K562 (cell line): ENCODE measurements around the gene P2RX5. TPM values are rescaled to one million over a fixed set of nuclear protein-coding genes. Genes with fewer than 3 reads are reported as not detected.

Source experiments
- AFF1 ChIP-seq, 2 experiments: fragments of 450-650 bp; IDR thresholded peaks; 2 replicates each; pipeline ENCODE4 v1.6.1; 2018; ENCODE audit warnings: mild to moderate bottlenecking in 2 of 2, low read depth in 1 of 2; ENCODE audit not compliant: partially characterized antibody in 2 of 2
- EWSR1 ChIP-seq: fragments of 450-650 bp; IDR thresholded peaks from 2 replicates; pipeline ENCODE4 v1.6.1; 2018; ENCODE audit warnings: borderline replicate concordance, mild to moderate bottlenecking, low read depth, moderate library complexity; ENCODE audit not compliant: partially characterized antibody
- GABPA ChIP-seq: fragments of 200-800 bp; sonication (Bioruptor generic); conservative IDR thresholded peaks from 2 replicates; pipeline ENCODE4 v1.6.1; 2016; ENCODE audit warnings: low read depth, missing genetic modification characterization, missing compliant biosample characterization
- KHSRP ChIP-seq: fragments of 450-650 bp; IDR thresholded peaks from 2 replicates; pipeline ENCODE4 v1.6.1; 2017
- L3MBTL2 ChIP-seq: fragments of 450-650 bp; IDR thresholded peaks from 2 replicates; pipeline ENCODE4 v1.6.1; 2016; ENCODE audit warnings: mild to moderate bottlenecking, moderate library complexity
- MAZ ChIP-seq, 2 experiments: fragments of 450-650 bp in 1 of 2; sonication (generic) in 1 of 2; formaldehyde crosslinking; IDR thresholded peaks in 1 of 2; conservative IDR thresholded peaks in 1 of 2; 2 replicates each; pipeline versions ENCODE4 v1.4.0 to v1.5.0; 2020; ENCODE audit warnings: mild to moderate bottlenecking in 1 of 2, missing genetic modification reagents in 1 of 2
- MCM2 ChIP-seq: fragments of 450-650 bp; IDR thresholded peaks from 2 replicates; pipeline ENCODE4 v1.6.1; 2017; ENCODE audit warnings: low read depth, mild to moderate bottlenecking
- PHTF2 ChIP-seq: fragments of 250-450 bp; sonication (Bioruptor Pico); IDR thresholded peaks from 2 replicates; pipeline ENCODE4 v1.5.0; 2021; ENCODE audit warnings: mild to moderate bottlenecking
- RBM15 ChIP-seq: fragments of 200-400 bp; formaldehyde crosslinking; IDR thresholded peaks from 2 replicates; pipeline ENCODE4 v1.6.1; 2018; ENCODE audit warnings: mild to moderate bottlenecking, low read length, moderate library complexity; ENCODE audit not compliant: insufficient read depth
- RUNX1 ChIP-seq: sonication (generic); IDR thresholded peaks from 2 replicates; pipeline ENCODE4 v1.6.1; 2016; ENCODE audit warnings: antibody characterized with exemption, low read depth
- TAF1 ChIP-seq: IDR thresholded peaks from 2 replicates; pipeline ENCODE4 v1.6.1; 2011; ENCODE audit warnings: mild to moderate bottlenecking, low read length, moderate library complexity; ENCODE audit not compliant: insufficient read depth, control insufficient read depth, severe bottlenecking; ENCODE audit errors: extremely low read depth
- TCF7L2 ChIP-seq: fragments of 150-350 bp; IDR thresholded peaks from 2 replicates; pipeline ENCODE4 v1.6.1; 2016; ENCODE audit warnings: low read depth, mild to moderate bottlenecking, low read length, moderate library complexity
- ZNF133 ChIP-seq: fragments of 250-450 bp; sonication (Bioruptor Pico); IDR thresholded peaks from 2 replicates; pipeline ENCODE4 v1.4.0; 2020; ENCODE audit warnings: mild to moderate bottlenecking
- ZNF354B ChIP-seq: fragments of 250-450 bp; sonication (Bioruptor Pico); IDR thresholded peaks from 2 replicates; pipeline ENCODE4 v1.4.0; 2020
- ZNF395 ChIP-seq: fragments of 200-800 bp; sonication (Bioruptor generic); IDR thresholded peaks from 2 replicates; pipeline ENCODE4 v1.6.1; 2017; ENCODE audit warnings: missing genetic modification characterization, missing compliant biosample characterization
- ZNF830 ChIP-seq: fragments of 250-450 bp; sonication (Bioruptor Pico); IDR thresholded peaks from 2 replicates; pipeline ENCODE4 v1.5.0; 2021; ENCODE audit warnings: mild to moderate bottlenecking
- polyA plus RNA-seq, 8 experiments: library from polyadenylated mRNA; depleted of rRNA in 4 of 8; stranded (reverse) in 5 of 8; unstranded in 3 of 8; fragments of >200 nt; fragmentation: Nextera tagmentation in 2 of 8; fragmentation: Illumina TruSeq in 1 of 8; extraction: Ambion mirVana in 2 of 8; extraction: Trizol in 1 of 8; gene quantifications; 2 replicates each; pipeline versions ENCODE4 v1.2.1 to v1.2.3, GENCODE V29; 2011 to 2014; ENCODE audit warnings: inconsistent platforms in 1 of 8, missing spikeins in 1 of 8
- total RNA-seq, 7 experiments: library from RNA; depleted of rRNA in 6 of 7; stranded (reverse); fragments of >200 nt in 6 of 7; fragmentation: Illumina TruSeq in 2 of 7; extraction: Trizol in 2 of 7; gene quantifications; 2 replicates each; pipeline versions ENCODE4 v1.2.1 to v1.2.3, GENCODE V29; 2011 to 2021; ENCODE audit warnings: low replicate concordance in 1 of 7
- TF ChIP-seq, protein P1 (sequence below): fragments of 250-450 bp; sonication (Bioruptor Pico); IDR thresholded peaks from 2 replicates; pipeline ENCODE4 v1.9.0; 2021; ENCODE audit warnings: mild to moderate bottlenecking
- TF ChIP-seq, protein P2 (sequence below): fragments of 250-450 bp; sonication (Bioruptor Pico); IDR thresholded peaks from 2 replicates; pipeline ENCODE4 v1.5.0; 2021; ENCODE audit warnings: mild to moderate bottlenecking, moderate library complexity

Gene P2RX5
- total and polyA plus RNA-seq, 9 of the 15 experiments (the other 6 are each of a cell fraction or from before 2014, with no cell fraction given) = 0.31 to 4.0 (median 1.3) TPM

DNA sequence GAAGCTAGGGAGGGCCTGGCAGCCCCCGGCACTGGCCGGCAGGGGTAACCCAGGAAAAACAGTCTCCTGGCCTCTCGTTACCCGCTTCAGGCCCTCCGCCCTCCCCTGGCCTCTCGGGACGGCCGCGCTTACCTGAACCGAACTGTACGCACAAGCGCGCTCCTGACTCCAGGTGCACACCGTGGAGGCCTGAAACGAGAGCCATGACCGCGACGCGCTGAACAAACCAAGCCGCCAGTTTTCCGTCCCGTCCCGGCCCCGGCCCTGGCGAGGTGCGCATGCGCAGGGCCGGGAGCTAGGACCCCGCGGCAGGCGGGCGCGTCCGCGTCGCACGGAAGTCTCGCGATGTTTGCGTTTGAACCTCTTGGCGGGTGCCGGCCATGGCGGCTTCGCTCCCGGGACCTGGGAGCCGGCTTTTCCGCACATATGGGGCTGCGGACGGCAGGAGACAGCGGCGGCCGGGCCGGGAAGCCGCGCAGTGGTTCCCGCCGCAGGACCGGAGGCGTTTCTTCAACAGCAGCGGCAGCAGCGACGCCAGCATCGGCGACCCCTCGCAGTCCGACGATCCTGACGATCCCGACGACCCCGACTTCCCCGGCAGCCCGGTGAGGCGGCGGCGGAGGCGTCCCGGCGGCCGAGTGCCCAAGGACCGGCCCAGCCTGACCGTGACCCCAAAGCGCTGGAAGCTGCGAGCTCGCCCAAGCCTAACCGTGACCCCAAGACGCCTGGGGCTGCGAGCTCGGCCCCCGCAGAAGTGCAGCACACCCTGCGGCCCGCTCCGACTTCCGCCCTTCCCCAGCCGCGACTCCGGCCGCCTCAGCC is 27.8 kb upstream of the P2RX5 start, which contains the start of gene HASPIN (continued):
- TF ChIP-seq ZNF354B (no peak), PHTF2 (no peak), RUNX1 (no peak), TCF7L2 (no peak), ZNF830 (no peak), EWSR1 (no peak), KHSRP (no peak), MAZ (CRISPR knock-in tag; conservative IDR thresholded peaks at IDR 0.05 in 1 of 2, IDR thresholded peaks at IDR 0.05 in 1 of 2) (peak in 1 of 2 experiments; percentile 78; a peak in 3 of 4 replicates), ZNF395 (CRISPR knock-in tag) (peak; percentile 84; the same call in 1 of the 2 replicates), MCM2 (no peak), GABPA (tag) (peak; percentile 55; the same call in 1 of the 2 replicates), TAF1 (peak; percentile 78), L3MBTL2 (peak; percentile 80), ZNF133 (CRISPR knock-in tag) (no peak), RBM15 (no peak), AFF1 (IDR thresholded peaks at IDR 0.05; ENCODE audit: low read depth in 1 of 2, partially characterized antibody in 2 of 2) (no peak)
- TF ChIP-seq, protein P1, sequence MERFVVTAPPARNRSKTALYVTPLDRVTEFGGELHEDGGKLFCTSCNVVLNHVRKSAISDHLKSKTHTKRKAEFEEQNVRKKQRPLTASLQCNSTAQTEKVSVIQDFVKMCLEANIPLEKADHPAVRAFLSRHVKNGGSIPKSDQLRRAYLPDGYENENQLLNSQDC = no peak
- TF ChIP-seq, protein P2, sequence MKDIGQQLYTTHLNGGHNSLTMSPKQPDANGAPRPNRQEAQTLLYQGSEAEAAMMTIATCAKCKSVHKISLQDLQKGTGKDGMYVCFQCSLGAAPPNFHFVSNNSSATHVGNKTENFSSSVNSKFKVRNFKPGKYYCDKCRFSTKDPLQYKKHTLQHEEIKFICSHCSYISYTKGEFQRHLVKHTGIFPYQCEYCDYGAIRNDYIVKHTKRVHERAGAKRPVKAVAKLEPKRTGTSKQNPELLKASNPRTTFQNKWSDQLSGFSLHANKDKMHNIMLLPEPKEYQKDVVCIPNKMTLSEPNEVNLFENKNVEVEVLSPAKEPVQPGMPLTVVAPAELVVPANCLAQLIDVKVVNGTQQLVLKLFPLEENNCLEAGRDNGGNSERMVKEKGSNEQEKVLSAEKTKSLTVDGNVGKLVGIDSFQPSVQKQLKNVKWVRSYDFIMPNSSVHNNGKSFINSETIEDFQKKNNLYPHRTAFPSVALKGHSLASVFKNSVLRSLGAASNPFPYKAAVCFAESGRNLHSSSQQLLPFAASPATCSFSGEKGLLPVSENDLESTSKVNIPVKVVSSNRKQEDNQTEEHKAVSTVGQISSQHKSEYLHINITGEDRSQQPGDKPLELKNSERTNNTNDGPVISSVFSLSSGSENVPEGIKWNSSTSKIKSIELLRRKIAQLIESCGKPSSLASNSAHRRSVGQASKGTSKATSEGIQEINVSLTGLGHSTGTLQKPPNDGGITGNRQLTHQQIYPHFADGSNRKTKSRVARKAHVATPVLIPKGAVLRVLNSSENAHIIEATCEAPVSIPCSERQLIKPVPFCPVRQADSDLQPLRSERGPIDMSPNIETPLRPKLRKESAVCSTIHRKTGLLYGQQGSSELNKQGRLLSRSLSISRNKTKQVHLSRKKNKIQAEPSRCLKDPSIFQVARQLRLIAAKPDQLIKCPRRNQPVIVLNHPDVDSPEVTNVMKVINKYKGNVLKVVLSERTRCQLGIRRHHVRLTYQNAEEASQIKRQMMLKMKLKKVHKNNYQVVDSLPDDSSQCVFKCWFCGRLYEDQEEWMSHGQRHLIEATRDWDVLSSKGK (CRISPR knock-in tag) = no peak
